Mucosa of gallbladder (tissue), 1 donor: ENCODE measurements around the gene ADGRL1. TPM values are rescaled to one million over a fixed set of nuclear protein-coding genes. Genes with fewer than 3 reads are reported as not detected.

Experiments used
- DNase-seq: peaks from one replicate; pipeline ENCODE4 v3.0.0-alpha.2; 2020; ENCODE audit warnings: low spot score
- total RNA-seq: library from RNA; stranded (reverse); gene quantifications from one replicate; pipeline ENCODE4 v1.2.1, GENCODE V29; 2021
- donor health status: DM: no; HTN: no; CAD: no.

The ADGRL1 gene
- total RNA-seq, 1 donor from 2014 or later, result 33.2 TPM

- no peak for DNase-seq
These were observed 66.0 kb downstream of the ADGRL1 start for GRCh38 chr19:14139944-14140343.

DNA sequence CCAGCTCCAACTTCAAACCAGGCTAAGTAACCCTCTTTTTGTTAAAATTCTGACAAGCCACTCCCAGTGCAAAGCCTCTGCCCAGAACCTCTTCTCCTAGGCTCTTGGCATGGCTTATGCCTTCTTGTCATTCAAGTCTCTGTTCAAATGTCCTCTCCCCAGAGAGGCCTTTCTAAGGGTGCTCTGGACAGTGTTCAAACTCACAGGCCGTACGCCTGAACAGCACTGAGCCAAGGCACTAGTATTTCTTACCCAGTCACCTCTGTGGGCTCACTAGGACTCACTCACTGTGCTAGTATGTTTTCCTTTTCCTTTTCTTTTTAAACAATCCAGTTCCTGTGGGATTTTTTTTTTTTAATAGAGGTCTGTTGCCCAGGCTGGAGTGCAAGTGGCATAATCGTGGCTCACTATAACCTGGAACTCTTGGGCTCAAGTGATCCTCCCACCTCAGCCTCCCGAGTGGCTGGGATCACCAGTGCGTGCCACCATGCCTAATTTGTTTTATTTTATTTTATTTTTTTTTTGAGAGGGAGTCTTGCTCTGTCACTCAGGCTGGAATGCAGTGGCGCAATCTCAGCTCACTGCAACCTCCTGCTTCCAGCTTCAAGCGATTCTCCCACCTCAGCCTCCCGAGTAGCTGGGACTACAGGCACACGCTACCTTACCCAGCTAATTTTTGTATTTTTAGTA, 67.2 kb downstream of the ADGRL1 start:
- DNase-seq, result no peak

DNA sequence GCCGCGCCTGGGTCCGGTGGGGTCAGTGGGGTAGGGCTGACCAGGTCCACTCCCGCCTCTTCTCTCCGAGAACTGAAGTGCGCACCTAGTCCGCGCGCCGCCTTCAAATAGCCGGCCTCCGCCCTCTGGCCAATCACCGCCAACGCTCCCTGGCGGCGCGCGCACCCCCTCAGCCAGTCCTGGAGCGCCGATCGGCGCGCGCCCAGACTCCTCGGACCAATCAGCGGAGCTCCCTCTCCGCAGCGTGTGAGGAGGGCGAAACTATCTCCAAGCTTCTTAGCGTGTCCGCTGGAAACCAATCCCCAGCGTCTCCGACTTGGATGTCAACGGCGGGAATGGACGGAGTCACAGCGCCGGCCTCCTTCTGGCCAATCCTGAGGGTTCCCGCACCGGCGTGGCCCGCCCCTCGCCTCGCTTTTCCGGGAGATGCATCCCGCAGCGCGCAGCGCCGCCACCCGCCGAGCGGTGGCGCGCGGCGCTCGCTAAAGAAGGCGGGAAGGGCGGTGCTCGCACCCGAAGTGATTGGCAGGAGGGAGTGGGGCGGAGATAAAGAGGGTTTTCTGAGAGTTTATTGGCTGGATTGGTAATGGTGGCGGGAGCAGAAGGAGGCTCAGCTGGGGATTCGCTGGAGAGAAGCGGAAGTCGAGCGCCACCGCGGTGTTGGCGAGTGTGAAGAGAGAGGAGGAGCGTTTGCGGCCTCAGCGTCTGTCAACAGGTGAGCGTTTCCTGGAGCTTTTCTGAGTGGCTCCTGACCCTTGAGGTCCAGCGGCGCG, 69.3 kb downstream of the ADGRL1 start, which contains the start of gene ASF1B:
ASF1B (minus strand) TSS at position 81 of the 773 bp plus-strand sequence. CDS start 133 bp downstream, outside the sequence.
- peak; percentile 99 for DNase-seq

- DNase-seq, result no peak
These were observed 69.9 kb downstream of the ADGRL1 start for GRCh38 chr19:14135985-14136508.

DNA sequence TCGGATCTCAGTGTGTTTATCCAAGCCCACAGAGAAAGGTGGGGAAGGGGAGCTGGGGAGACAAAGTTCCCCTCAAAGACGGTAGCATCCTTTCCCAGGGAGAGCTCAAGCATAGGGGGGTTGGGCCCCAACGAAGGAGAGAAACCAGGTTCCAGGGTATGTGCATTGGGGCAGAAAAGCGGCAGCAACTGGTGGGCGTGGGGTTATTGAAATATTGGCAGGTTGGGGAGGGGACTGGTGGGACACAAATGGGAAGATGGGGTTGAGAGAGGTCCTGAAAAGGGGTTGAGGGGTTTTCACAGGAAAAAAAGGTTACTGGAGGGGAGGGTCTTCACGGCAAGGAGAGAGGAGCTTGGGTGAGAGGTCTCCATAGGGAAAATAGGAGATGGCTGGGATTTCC, 70.6 kb downstream of the ADGRL1 start:
- no peak for DNase-seq

DNA sequence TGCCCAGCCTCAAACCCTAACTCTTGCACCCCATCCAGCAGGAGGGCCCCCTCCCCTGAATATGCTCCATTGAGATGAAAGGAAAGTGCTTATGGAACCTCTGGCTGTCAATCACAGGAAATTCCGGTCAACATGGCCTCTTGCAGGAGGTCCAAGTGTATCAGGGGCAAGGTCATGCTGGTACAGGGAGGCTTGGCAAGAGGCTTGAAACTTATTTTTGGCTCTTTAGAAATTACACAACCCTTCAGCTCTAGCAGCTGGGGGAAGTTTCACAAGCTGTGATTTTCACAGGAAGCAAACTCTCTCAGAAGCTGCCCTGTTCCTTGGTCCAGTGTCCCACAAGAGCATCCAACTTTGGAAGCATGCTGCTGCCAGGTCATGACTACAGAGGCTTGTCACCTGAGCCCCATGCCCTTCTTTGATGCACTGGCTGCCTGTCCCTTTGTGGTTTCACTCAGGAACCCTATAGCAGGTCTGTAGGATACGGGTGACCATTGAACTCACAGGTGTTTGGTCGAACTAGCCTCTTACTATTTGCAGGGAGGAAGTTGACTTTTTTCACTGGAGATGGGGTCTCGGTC, 78.0 kb downstream of the ADGRL1 start:
- no peak for DNase-seq

- DNase-seq, result no peak
These were observed 78.8 kb downstream of the ADGRL1 start for GRCh38 chr19:14127176-14127575.

DNA sequence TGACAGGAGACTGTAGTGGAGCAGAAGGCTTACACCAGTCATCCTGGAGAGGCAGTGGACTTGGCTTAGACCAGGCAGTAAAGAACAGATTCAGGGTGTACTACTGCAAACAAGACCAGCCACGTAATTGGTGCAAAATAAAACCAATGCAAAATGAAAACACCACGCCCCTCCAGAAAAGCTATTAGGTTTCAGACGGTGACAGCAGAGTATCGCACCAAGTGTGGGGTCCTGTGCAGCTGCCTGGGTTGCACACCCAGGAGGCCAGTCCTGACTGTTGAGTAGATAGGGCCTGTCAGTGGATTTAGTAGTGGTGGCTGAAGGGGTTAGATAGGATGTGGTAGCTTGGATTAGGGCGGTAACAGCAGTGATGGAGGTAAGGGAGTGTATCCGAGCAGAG, 83.0 kb downstream of the ADGRL1 start:
- no peak for DNase-seq

GRCh38 chr19:14120497-14120780, 85.5 kb downstream of the ADGRL1 start:
- DNase-seq, result no peak

- no peak for DNase-seq
These were observed 86.1 kb downstream of the ADGRL1 start for GRCh38 chr19:14119644-14120496.

- DNase-seq, result no peak
These were observed 86.8 kb downstream of the ADGRL1 start for GRCh38 chr19:14119146-14119545.

DNA sequence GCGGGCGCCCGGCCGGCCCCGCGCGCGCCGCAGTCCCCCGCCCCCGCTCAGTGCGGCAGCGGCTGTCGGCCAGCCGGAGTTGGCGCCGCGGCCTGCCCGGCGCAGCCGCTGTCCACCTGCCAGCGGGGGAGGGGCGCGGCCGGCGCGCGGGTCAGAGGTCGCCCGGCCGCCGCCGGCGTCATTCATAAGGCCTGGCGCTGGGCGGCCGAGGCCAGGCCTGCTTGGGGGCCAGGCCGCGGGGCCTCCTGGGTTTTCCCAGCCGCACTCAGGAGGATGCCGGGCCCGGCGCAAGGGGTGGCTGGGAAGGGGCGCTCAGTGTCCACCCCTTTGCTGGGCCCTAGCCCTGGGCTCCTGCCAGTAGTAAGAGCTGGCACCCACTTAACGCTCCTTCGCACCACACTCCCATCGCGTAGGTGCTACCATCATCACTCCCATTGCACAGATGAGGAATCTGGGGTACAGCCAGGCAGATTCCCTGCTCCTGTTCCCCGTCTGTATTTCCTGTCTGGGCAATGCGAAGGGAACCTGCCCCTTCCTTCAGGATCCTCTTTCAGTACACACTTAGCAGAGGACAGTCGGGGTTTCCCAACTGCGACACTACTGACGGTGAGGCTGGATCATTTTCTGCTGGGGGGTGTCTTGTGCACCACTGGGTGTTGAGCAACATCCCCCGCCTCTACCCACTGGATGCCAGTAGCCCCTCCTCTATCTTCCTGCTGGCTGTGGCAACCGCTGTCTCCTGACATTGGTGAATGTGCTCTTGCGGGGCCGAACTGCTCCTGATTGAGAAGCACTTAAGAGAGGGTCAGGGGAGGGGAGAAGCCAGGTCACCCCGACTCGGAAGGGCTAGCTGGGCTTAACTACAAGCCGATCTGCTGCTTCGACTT, 87.6 kb downstream of the ADGRL1 start:
- DNase-seq, result peak; percentile 76

GRCh38 chr19:14117668-14118164, 88.3 kb downstream of the ADGRL1 start, which contains the start of gene PRKACA:
Gene PRKACA, minus strand, starts transcription at chr19:14117762. Its CDS starts 215 bp downstream, at chr19:14117547.
- DNase-seq, result peak; percentile 99

DNA sequence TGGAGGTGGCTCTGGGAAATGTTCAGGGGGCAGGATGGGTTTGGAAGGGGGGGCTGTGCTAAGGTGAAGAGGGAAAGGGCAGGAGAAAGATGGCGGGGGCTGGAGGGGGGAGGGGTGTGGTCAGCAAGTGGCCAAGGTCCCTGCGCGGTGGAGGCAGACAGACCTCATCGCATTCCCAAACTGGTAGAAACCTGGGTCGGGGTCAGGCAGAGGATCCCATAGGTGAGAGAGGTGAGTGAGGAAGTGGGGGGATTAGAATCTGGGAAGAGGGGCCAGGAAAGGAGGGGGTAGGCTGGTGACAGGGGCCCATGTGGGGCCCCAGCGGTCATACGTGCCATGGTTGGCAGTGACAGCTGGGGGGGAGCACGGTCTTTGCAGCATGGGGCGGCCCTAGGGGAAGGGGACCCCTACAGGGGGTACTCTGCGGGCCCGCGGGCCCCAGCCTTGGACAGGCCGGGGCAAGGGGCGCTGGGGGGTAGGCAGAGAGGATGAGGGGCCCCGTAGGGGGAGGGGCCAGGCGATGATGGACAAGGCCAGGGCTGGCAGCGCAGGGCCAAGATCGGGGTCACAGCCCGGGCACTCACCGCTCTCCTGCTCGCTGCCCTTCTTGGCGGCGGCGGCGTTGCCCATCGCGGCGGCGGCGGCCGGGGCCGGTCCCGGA, 88.9 kb downstream of the ADGRL1 start:
- DNase-seq, result no peak

GRCh38 chr19:14116525-14116917, 89.4 kb downstream of the ADGRL1 start:
- no peak for DNase-seq

DNA sequence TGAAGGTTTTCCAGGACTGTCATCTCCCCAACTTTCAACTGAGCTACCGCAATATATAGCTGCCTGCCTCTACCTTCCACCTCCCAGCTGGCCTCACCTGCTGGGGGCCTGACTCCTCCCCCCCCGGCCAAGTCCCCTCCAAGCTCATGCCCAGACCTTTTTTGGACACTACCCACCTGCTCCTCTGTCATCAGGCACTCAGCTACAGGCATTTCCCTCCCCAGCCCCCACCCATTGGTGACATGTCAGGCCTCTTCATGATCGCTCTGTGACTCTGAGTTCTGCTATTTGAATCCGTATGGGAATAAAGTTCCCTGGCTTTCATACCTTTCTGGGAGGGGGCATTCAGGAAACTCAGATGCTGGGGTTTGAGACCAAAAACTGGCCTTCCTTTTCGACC, 90.2 kb downstream of the ADGRL1 start:
- no peak for DNase-seq

DNA sequence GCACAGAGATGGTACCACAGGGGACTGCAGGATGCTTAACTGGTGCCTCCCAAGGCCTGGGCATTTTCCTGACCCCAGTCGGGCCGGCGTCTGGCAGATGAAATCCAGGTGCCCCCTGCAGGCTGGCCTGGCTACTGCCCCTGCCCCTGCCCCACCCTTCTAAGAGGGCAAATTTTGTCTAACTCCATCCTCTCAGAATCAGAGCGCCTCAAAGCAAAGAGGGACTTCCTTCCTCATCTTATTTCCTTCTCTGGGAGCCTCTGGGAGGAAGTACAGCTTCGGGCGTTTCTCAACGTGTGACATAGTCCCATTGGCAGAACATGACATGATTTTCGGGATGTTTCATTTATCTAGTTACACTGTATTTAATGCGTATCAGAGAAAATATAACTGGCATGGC, 91.1 kb downstream of the ADGRL1 start:
- DNase-seq, result peak; percentile 44

GRCh38 chr19:14114439-14114838, 91.5 kb downstream of the ADGRL1 start:
- DNase-seq, result no peak

GRCh38 chr19:14113762-14114414, 92.1 kb downstream of the ADGRL1 start:
- DNase-seq, result no peak
